Lower leg skin (tissue), 4 donors: ENCODE measurements around the gene AUTS2. TPM values are rescaled to one million over a fixed set of nuclear protein-coding genes. Genes with fewer than 3 reads are reported as not detected.
A peak's percentile ranks its signal among the peaks of the same experiment; 100 is the strongest.

Source experiments
- DNase-seq, 2 donors: peaks; one replicate each; pipeline ENCODE4 v3.0.0-alpha.2; 2019; ENCODE audit warnings: low spot score in 2 of 2
- H3K4me3 ChIP-seq: fragments of 200-600 bp; sonication (generic); 2 replicates; pipeline ENCODE4 v1.5.1; 2017; ENCODE audit warnings: mild to moderate bottlenecking, low read depth; ENCODE audit not compliant: poor library complexity, severe bottlenecking
- CTCF ChIP-seq, 3 donors: fragments of 450-650 bp; IDR thresholded peaks; one replicate each; pipeline ENCODE4 v1.5.1; 2016; ENCODE audit warnings: antibody characterized with exemption in 3 of 3, mild to moderate bottlenecking in 3 of 3, moderate library complexity in 2 of 3
- POLR2A ChIP-seq, 2 donors: fragments of 450-650 bp; IDR thresholded peaks; one replicate each; pipeline ENCODE4 v1.6.1; 2016 to 2017; ENCODE audit warnings: antibody characterized with exemption in 2 of 2, mild to moderate bottlenecking in 1 of 2, moderate library complexity in 1 of 2
- WGBS, 2 donors: methylation state at CpG; one replicate each; pipeline ENCODE4 v1.1.5; 2018; 5-methylcytosine and 5-hydroxymethylcytosine counted together
- intact Hi-C: fragments of 100-400 bp; cut with DNase I; formaldehyde crosslinking; loops from one replicate; pipeline ENCODE4 v1.15.0; 2023; ENCODE audit warnings: low total_unique reads
- total RNA-seq, 4 donors: library from RNA; depleted of rRNA; stranded (reverse); fragments of >200 nt; gene quantifications; one replicate each; pipeline ENCODE4 v1.1.0, GENCODE V29; 2016

AUTS2 gene
- total RNA-seq, 4 donors from 2014 or later = 30.8 to 41.9 (median 40.5) TPM

GRCh38 chr7:70353946-70354335 is 755.7 kb downstream of the AUTS2 start:
- H3K4me3 ChIP-seq = no peak overlapping the region
- 66 to 74% methylated on average over 4 of the region's 4 CpGs for WGBS, 2 donors
- intact Hi-C loops = no loop called here
- TF ChIP-seq CTCF (IDR thresholded peaks at IDR 0.05) = no peak
- no peak for TF ChIP-seq POLR2A (IDR thresholded peaks at IDR 0.05)
- no peak for DNase-seq

GRCh38 chr7:70354409-70355169 is 756.3 kb downstream of the AUTS2 start:
- TF ChIP-seq POLR2A (IDR thresholded peaks at IDR 0.05) (no peak), CTCF (IDR thresholded peaks at IDR 0.05) (no peak)
- intact Hi-C loops = no loop called here
- peak in 1 of 2 donors; percentile 46 for DNase-seq
- 72 to 73% methylated on average over 8 of the region's 8 CpGs for WGBS, 2 donors
- H3K4me3 ChIP-seq = no peak overlapping the region

- no peak for DNase-seq
- H3K4me3 ChIP-seq = no peak overlapping the region
- no peak for TF ChIP-seq POLR2A (IDR thresholded peaks at IDR 0.05)
- TF ChIP-seq CTCF (IDR thresholded peaks at IDR 0.05) = no peak
- intact Hi-C loops = no loop called here
- 78 to 79% methylated on average over 10 of the region's 10 CpGs for whole genome bisulfite sequencing, 2 donors
Observed at GRCh38 chr7:70355198-70356020, 757.1 kb downstream of the AUTS2 start.

GRCh38 chr7:70356085-70356786 is 758.0 kb downstream of the AUTS2 start:
- TF ChIP-seq CTCF (IDR thresholded peaks at IDR 0.05) (no peak), POLR2A (IDR thresholded peaks at IDR 0.05) (no peak)
- DNase-seq = no peak
- H3K4me3 ChIP-seq = no peak overlapping the region
- 76 to 79% methylated on average over 1 of the region's 1 CpG for WGBS, 2 donors
- intact Hi-C loops = no loop called here

GRCh38 chr7:70356787-70357328 is 758.6 kb downstream of the AUTS2 start:
- TF ChIP-seq CTCF (IDR thresholded peaks at IDR 0.05) = no peak
- TF ChIP-seq POLR2A (IDR thresholded peaks at IDR 0.05) = no peak
- no peak for DNase-seq
- intact Hi-C loops = no loop called here
- 60 to 65% methylated on average over 5 of the region's 5 CpGs for WGBS, 2 donors
- H3K4me3 ChIP-seq = no peak overlapping the region
